Esophagus muscularis mucosa (tissue), 3 donors: ENCODE results near the gene PPM1D.

Experiments used
- CTCF ChIP-seq, 3 experiments: fragments of 200-600 bp in 2 of 3; fragments of 450-650 bp in 1 of 3; sonication (generic) in 2 of 3; IDR thresholded peaks; one replicate each; pipeline ENCODE4 v1.5.1; 2017 to 2019; ENCODE audit warnings: antibody characterized with exemption in 3 of 3, mild to moderate bottlenecking in 2 of 3, moderate library complexity in 1 of 3
- POLR2A ChIP-seq: fragments of 450-650 bp; IDR thresholded peaks from one replicate; pipeline ENCODE4 v1.6.1; 2017; ENCODE audit warnings: antibody characterized with exemption, moderate library complexity, mild to moderate bottlenecking, low read depth

GRCh38 chr17:60652454-60653247 lies 52.7 kb downstream of the PPM1D start:
- TF ChIP-seq CTCF (IDR thresholded peaks at IDR 0.05) (no peak), POLR2A (no peak)
